Left lobe of liver (tissue), 2 donors: ENCODE measurements around the gene TSPY1. TPM values are rescaled to one million over a fixed set of nuclear protein-coding genes. Genes with fewer than 3 reads are reported as not detected.
"Not testable (repeated sequence)": the region's sequence is repeated elsewhere in the genome, so short reads cannot be mapped to it uniquely, and the experiment has no call there.

Experiments used
- ATAC-seq: fragments of 200-7000 bp; cut with Tn5 transposase; one replicate; pipeline ENCODE4 v1.9.1; 2020; ENCODE audit warnings: mild to moderate bottlenecking, moderate library complexity
- DNase-seq: peaks from one replicate; pipeline ENCODE4 v3.0.0-alpha.2; 2020; ENCODE audit warnings: low spot score
- total RNA-seq: library from RNA; stranded (reverse); gene quantifications from one replicate; pipeline ENCODE4 v1.2.1, GENCODE V29; 2021
- donor health status: DM: no; HTN: no; CAD: no; lungs with moderate emphysema.
- donor health status: DM: no; HTN: yes; CAD: no.

Gene TSPY1
- not detected for total RNA-seq

GRCh38 chrY:9466655-9467054, at the start of gene TSPY1:
TSPY1 (plus strand) TSS chrY:9466955; CDS start chrY:9467001, 46 bp downstream.
- DNase-seq, ATAC-seq: not testable (repeated sequence)

- ATAC-seq, result not testable (repeated sequence)
These were observed 20.2 kb downstream of the TSPY1 start, which contains the start of gene TSPY9 for GRCh38 chrY:9486967-9487366. TSPY9 (plus strand) TSS chrY:9487267; CDS start chrY:9487313, 46 bp downstream.

GRCh38 chrY:9504396-9504795, 37.6 kb downstream of the TSPY1 start:
- DNase-seq, ATAC-seq: not testable (repeated sequence)

More at GRCh38 chrY:9486967-9487366, 20.2 kb downstream of the TSPY1 start, which contains the start of gene TSPY9:
- not testable (repeated sequence) for DNase-seq

GRCh38 chrY:9516287-9516686, 49.5 kb downstream of the TSPY1 start:
- DNase-seq, result peak; percentile 37
- ATAC-seq, result not testable (repeated sequence)

Other genes starting within 250 kb of the TSPY1 start
- gene TSPY4, start 129.5 kb upstream of the TSPY1 start, total RNA-seq, result not detected
- not detected for gene TSPY8, start 109.2 kb upstream of the TSPY1 start, total RNA-seq
- gene TSPY3, start 68.5 kb upstream of the TSPY1 start, total RNA-seq, result not detected
- not detected for gene TSPY9, start 20.3 kb downstream of the TSPY1 start, total RNA-seq
- not detected for gene TSPY10, start 60.9 kb downstream of the TSPY1 start, total RNA-seq